Measurements from ENCODE around the gene TPCN2.

TPCN2 gene

GRCh38 chr11:69033431-69033830 lies 15.3 kb upstream of the TPCN2 start (continued):
- TF ChIP-seq POU6F1 (CRISPR knock-in tag; IDR thresholded peaks at IDR 0.05; ENCODE audit: borderline replicate concordance, low read depth) (no peak), PPARA (CRISPR knock-in tag; IDR thresholded peaks at IDR 0.05; ENCODE audit: borderline replicate concordance) (no peak), ZNF70 (CRISPR knock-in tag; IDR thresholded peaks at IDR 0.05) (no peak)

- no peak for ATAC-seq
- TF ChIP-seq ZFP30 (CRISPR knock-in tag; IDR thresholded peaks at IDR 0.05) = no peak
- TF ChIP-seq GLIS3 (CRISPR knock-in tag; IDR thresholded peaks at IDR 0.05) = no peak
- no peak for TF ChIP-seq PPARA (CRISPR knock-in tag; IDR thresholded peaks at IDR 0.05; ENCODE audit: borderline replicate concordance)
- TF ChIP-seq TCF4 (CRISPR knock-in tag; IDR thresholded peaks at IDR 0.05; ENCODE audit: borderline replicate concordance) = no peak
- no peak for TF ChIP-seq CREB5 (CRISPR knock-in tag; IDR thresholded peaks at IDR 0.05; ENCODE audit: low read depth)
- TF ChIP-seq ZNF565 (CRISPR knock-in tag; conservative IDR thresholded peaks at IDR 0.05; ENCODE audit: low read depth) = no peak
- no peak for TF ChIP-seq SNAI2 (CRISPR knock-in tag; IDR thresholded peaks at IDR 0.05)
- no peak for TF ChIP-seq TOX (CRISPR knock-in tag; IDR thresholded peaks at IDR 0.05; ENCODE audit: borderline replicate concordance)
- TF ChIP-seq CSRNP3 (CRISPR knock-in tag; IDR thresholded peaks at IDR 0.05) = no peak
- no peak for TF ChIP-seq ZC3H10 (CRISPR knock-in tag; IDR thresholded peaks at IDR 0.05)
- no peak for TF ChIP-seq ISL1 (CRISPR knock-in tag; IDR thresholded peaks at IDR 0.05)
Observed at GRCh38 chr11:69034123-69034867, 14.4 kb upstream of the TPCN2 start.

GRCh38 chr11:69035150-69035945 lies 13.4 kb upstream of the TPCN2 start:
- no peak for ATAC-seq
- no peak for TF ChIP-seq RARB (CRISPR knock-in tag; IDR thresholded peaks at IDR 0.05)
- no peak for TF ChIP-seq BACH2 (CRISPR knock-in tag; IDR thresholded peaks at IDR 0.05; ENCODE audit: borderline replicate concordance)
- no peak for TF ChIP-seq SNAI2 (CRISPR knock-in tag; IDR thresholded peaks at IDR 0.05)
- no peak for TF ChIP-seq TCF4 (CRISPR knock-in tag; IDR thresholded peaks at IDR 0.05; ENCODE audit: borderline replicate concordance)
- TF ChIP-seq ISL1 (CRISPR knock-in tag; IDR thresholded peaks at IDR 0.05) = no peak
- no peak for TF ChIP-seq ZC3H10 (CRISPR knock-in tag; IDR thresholded peaks at IDR 0.05)
- no peak for TF ChIP-seq ZNF565 (CRISPR knock-in tag; conservative IDR thresholded peaks at IDR 0.05; ENCODE audit: low read depth)
- TF ChIP-seq ZNF70 (CRISPR knock-in tag; IDR thresholded peaks at IDR 0.05) = no peak
- no peak for TF ChIP-seq CSDC2 (CRISPR knock-in tag; IDR thresholded peaks at IDR 0.05)
- no peak for TF ChIP-seq TSHZ2 (CRISPR knock-in tag; IDR thresholded peaks at IDR 0.05)
- TF ChIP-seq CREB5 (CRISPR knock-in tag; IDR thresholded peaks at IDR 0.05; ENCODE audit: low read depth) = no peak
- TF ChIP-seq ZNF8 (CRISPR knock-in tag; IDR thresholded peaks at IDR 0.05) = no peak
- no peak for TF ChIP-seq ZFP30 (CRISPR knock-in tag; IDR thresholded peaks at IDR 0.05)
- no peak for TF ChIP-seq PATZ1 (CRISPR knock-in tag; IDR thresholded peaks at IDR 0.05; ENCODE audit: borderline replicate concordance)
- no peak for TF ChIP-seq ARNTL (CRISPR knock-in tag; IDR thresholded peaks at IDR 0.05; ENCODE audit: borderline replicate concordance, low read depth)
